A549 (cell line): Measurements from ENCODE around the gene EMP3. TPM values are rescaled to one million over a fixed set of nuclear protein-coding genes. Genes with fewer than 3 reads are reported as not detected.

Experiments
- ATAC-seq, 2 experiments: fragments of 200-7000 bp in 1 of 2; fragments of >200 bp in 1 of 2; cut with Nextera tagmentation in 1 of 2; cut with Tn5 transposase in 1 of 2; 3 replicates each; pipeline versions ENCODE4 v1.8.0 to v1.9.1; 2018 to 2020; ENCODE audit warnings: mild to moderate bottlenecking in 1 of 2, moderate library complexity in 1 of 2
- CTCF ChIA-PET: fragments of 300-600 bp; sonication (Branson Sonifier 250); formaldehyde crosslinking; extraction: SDS; loops from one replicate; lab custom pipeline; 2021; ENCODE audit warnings: antibody characterized with exemption, inconsistent platforms; lab: Yijun Ruan, JAX
- POLR2A ChIA-PET: fragments of 350-600 bp; formaldehyde crosslinking; extraction: SDS; loops from one replicate; lab custom pipeline; 2021; ENCODE audit warnings: antibody characterized with exemption, inconsistent platforms; lab: Yijun Ruan, JAX
- DNase-seq, 2 experiments: peaks; one replicate each; pipeline versions ENCODE4 v3.0.0 to v3.0.0-alpha.2; 2011 to 2016; ENCODE audit warnings: low read depth in 1 of 2, low spot score in 1 of 2
- FAIRE-seq: peaks from 2 replicates; lab custom pipeline; 2011; peaks lifted over from hg19 to GRCh38; lab: Jason Lieb, UNC
- H3K27ac ChIP-seq, 2 experiments: fragments of >200 bp; sonication (Bioruptor Twin); formaldehyde crosslinking; 3 replicates each; pipeline ENCODE4 v1.5.1; 2016 to 2017
- H3K4me1 ChIP-seq: fragments of >200 bp; sonication (Bioruptor Twin); formaldehyde crosslinking; 3 replicates; pipeline ENCODE4 v1.6.1; 2016
- H3K4me2 ChIP-seq: fragments of >200 bp; sonication (Bioruptor Twin); formaldehyde crosslinking; 3 replicates; pipeline ENCODE4 v1.6.1; 2016
- H3K4me3 ChIP-seq: fragments of >200 bp; sonication (Bioruptor Twin); formaldehyde crosslinking; 3 replicates; pipeline ENCODE4 v1.5.1; 2016
- H3K9me3 ChIP-seq: fragments of >200 bp; sonication (Bioruptor Twin); formaldehyde crosslinking; 3 replicates; pipeline ENCODE4 v1.6.1; 2016
- BHLHE40 ChIP-seq: IDR thresholded peaks from 2 replicates; pipeline ENCODE4 v1.6.1; 2012; ENCODE audit warnings: low read depth, low read length, inconsistent platforms
- CEBPB ChIP-seq, 2 experiments: fragments of >200 bp in 1 of 2; sonication (Bioruptor Twin) in 1 of 2; formaldehyde crosslinking in 1 of 2; IDR thresholded peaks; 2 replicates each; pipeline ENCODE4 v1.6.1; 2012 to 2016
- CTCF ChIP-seq: fragments of >200 bp; sonication (Bioruptor Twin); formaldehyde crosslinking; IDR thresholded peaks from 3 replicates; pipeline ENCODE4 v1.5.1; 2016
- EP300 ChIP-seq, 2 experiments: fragments of >200 bp; sonication (Bioruptor Twin); formaldehyde crosslinking; IDR thresholded peaks; 2 replicates in 1 of 2; 3 replicates in 1 of 2; pipeline ENCODE4 v1.6.1; 2016 to 2017
- HMGXB4 ChIP-seq: fragments of 250-450 bp; sonication (Bioruptor Pico); IDR thresholded peaks from 2 replicates; pipeline ENCODE4 v1.5.0; 2021; ENCODE audit warnings: mild to moderate bottlenecking, moderate library complexity, borderline replicate concordance
- HOXB13 ChIP-seq: fragments of 250-450 bp; sonication (Bioruptor Pico); IDR thresholded peaks from 2 replicates; pipeline ENCODE4 v1.5.0; 2020; ENCODE audit warnings: low read depth, mild to moderate bottlenecking, moderate library complexity
- JUNB ChIP-seq: fragments of >200 bp; sonication (Bioruptor Twin); formaldehyde crosslinking; IDR thresholded peaks from 2 replicates; pipeline ENCODE4 v1.6.1; 2016
- KDM5A ChIP-seq: fragments of 200-600 bp; sonication (generic); IDR thresholded peaks from 2 replicates; pipeline ENCODE4 v1.6.1; 2016; ENCODE audit warnings: antibody characterized with exemption, mild to moderate bottlenecking
- MYC ChIP-seq: IDR thresholded peaks from 2 replicates; pipeline ENCODE4 v1.6.1; 2012; ENCODE audit warnings: mild to moderate bottlenecking, inconsistent platforms, low read length, improper control_type of control experiment, borderline replicate concordance
- NFE2L2 ChIP-seq: fragments of 150-350 bp; conservative IDR thresholded peaks from 2 replicates; pipeline ENCODE4 v1.6.1; 2014; ENCODE audit warnings: low read length
- NPAS2 ChIP-seq: fragments of 250-450 bp; sonication (Bioruptor Pico); IDR thresholded peaks from 2 replicates; pipeline ENCODE4 v1.8.0; 2022; ENCODE audit warnings: mild to moderate bottlenecking, moderate library complexity, borderline replicate concordance
- NR3C1 ChIP-seq: fragments of >200 bp; sonication (Bioruptor Twin); formaldehyde crosslinking; IDR thresholded peaks from 3 replicates; pipeline ENCODE4 v1.6.1; 2017
- PHF8 ChIP-seq: fragments of 200-600 bp; sonication (generic); IDR thresholded peaks from 2 replicates; pipeline ENCODE4 v1.6.1; 2016; ENCODE audit warnings: low read depth, mild to moderate bottlenecking, antibody characterized with exemption, moderate library complexity, borderline replicate concordance
- POLR2AphosphoS2 ChIP-seq: conservative IDR thresholded peaks from 2 replicates; pipeline ENCODE4 v1.6.1; 2012; ENCODE audit warnings: low read length, improper control_type of control experiment, inconsistent platforms
- SREBF2 ChIP-seq: fragments of 450-650 bp; IDR thresholded peaks from 2 replicates; pipeline ENCODE4 v1.6.1; 2014; ENCODE audit warnings: mild to moderate bottlenecking, moderate library complexity
- TP53 ChIP-seq: fragments of 250-450 bp; sonication (Bioruptor Pico); IDR thresholded peaks from 2 replicates; pipeline ENCODE4 v1.5.0; 2021; ENCODE audit warnings: mild to moderate bottlenecking, moderate library complexity
- WGBS: methylation state at CpG from one replicate; pipeline ENCODE4 v1.1.6; 2017; ENCODE audit errors: missing lambda C conversion rate; 5-methylcytosine and 5-hydroxymethylcytosine counted together
- polyA plus RNA-seq, 4 experiments: library from polyadenylated mRNA; depleted of rRNA in 3 of 4; stranded (reverse); fragments of >200 nt; fragmentation: RNase III in 1 of 4; extraction: RNeasy Plus Mini Kit Qiagen cat#74134 plus additional on column Dnase treatment in 1 of 4; gene quantifications; 2 replicates in 3 of 4; 3 replicates in 1 of 4; pipeline ENCODE4 v1.2.3, GENCODE V29; 2011 to 2017
- TF ChIP-seq, protein P1 (sequence below): fragments of >200 bp; sonication (Bioruptor Twin); formaldehyde crosslinking; IDR thresholded peaks from 3 replicates; pipeline ENCODE4 v1.6.1; 2016
- TF ChIP-seq, protein P2 (sequence below): IDR thresholded peaks from 2 replicates; pipeline ENCODE4 v1.6.1; 2012
- TF ChIP-seq, protein P3 (sequence below): fragments of 150-350 bp; IDR thresholded peaks from 2 replicates; pipeline ENCODE4 v1.6.1; 2014; ENCODE audit warnings: low read depth, mild to moderate bottlenecking, low read length
- TF ChIP-seq, protein P4 (sequence below): fragments of >200 bp; sonication (Bioruptor Twin); formaldehyde crosslinking; IDR thresholded peaks from 2 replicates; pipeline ENCODE4 v1.6.1; 2016
- TF ChIP-seq, protein P5 (sequence below): fragments of 450-650 bp; IDR thresholded peaks from 2 replicates; pipeline ENCODE4 v1.6.1; 2014; ENCODE audit warnings: antibody characterized with exemption
- TF ChIP-seq, protein P6 (sequence below): IDR thresholded peaks from 2 replicates; pipeline ENCODE4 v1.6.1; 2012; ENCODE audit warnings: low read depth, borderline replicate concordance

The EMP3 gene
- polyA plus RNA-seq, 2 of the 4 experiments (the other 2 are of a cell fraction), result 147 to 580 TPM

- TF ChIP-seq, protein P1, sequence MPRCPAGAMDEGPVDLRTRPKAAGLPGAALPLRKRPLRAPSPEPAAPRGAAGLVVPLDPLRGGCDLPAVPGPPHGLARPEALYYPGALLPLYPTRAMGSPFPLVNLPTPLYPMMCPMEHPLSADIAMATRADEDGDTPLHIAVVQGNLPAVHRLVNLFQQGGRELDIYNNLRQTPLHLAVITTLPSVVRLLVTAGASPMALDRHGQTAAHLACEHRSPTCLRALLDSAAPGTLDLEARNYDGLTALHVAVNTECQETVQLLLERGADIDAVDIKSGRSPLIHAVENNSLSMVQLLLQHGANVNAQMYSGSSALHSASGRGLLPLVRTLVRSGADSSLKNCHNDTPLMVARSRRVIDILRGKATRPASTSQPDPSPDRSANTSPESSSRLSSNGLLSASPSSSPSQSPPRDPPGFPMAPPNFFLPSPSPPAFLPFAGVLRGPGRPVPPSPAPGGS, result no peak
- TF ChIP-seq CTCF (no peak), CEBPB (IDR thresholded peaks at IDR 0.05) (no peak), PHF8 (0 out of 2 replicates have a peak, but pooled peaks have one; percentile 1)
These were observed at the start of gene EMP3 (continued) for GRCh38 chr19:48325265-48325910.

GRCh38 chr19:48279747-48280146, 45.6 kb upstream of the EMP3 start:
- 90% methylated on average over 7 of the region's 9 CpGs for WGBS
- no peak for TF ChIP-seq POLR2AphosphoS2
- TF ChIP-seq TP53 (CRISPR knock-in tag), result no peak
- TF ChIP-seq, protein P2, sequence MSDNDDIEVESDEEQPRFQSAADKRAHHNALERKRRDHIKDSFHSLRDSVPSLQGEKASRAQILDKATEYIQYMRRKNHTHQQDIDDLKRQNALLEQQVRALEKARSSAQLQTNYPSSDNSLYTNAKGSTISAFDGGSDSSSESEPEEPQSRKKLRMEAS, result no peak
- TF ChIP-seq MYC, result no peak
- TF ChIP-seq HMGXB4, result no peak
- TF ChIP-seq NR3C1, result no peak
- no peak for TF ChIP-seq BHLHE40
- no peak for TF ChIP-seq SREBF2
- TF ChIP-seq NPAS2 (CRISPR knock-in tag), result no peak
- no peak for TF ChIP-seq KDM5A
- no peak for TF ChIP-seq NFE2L2
- no peak for TF ChIP-seq JUNB
- TF ChIP-seq, protein P3, sequence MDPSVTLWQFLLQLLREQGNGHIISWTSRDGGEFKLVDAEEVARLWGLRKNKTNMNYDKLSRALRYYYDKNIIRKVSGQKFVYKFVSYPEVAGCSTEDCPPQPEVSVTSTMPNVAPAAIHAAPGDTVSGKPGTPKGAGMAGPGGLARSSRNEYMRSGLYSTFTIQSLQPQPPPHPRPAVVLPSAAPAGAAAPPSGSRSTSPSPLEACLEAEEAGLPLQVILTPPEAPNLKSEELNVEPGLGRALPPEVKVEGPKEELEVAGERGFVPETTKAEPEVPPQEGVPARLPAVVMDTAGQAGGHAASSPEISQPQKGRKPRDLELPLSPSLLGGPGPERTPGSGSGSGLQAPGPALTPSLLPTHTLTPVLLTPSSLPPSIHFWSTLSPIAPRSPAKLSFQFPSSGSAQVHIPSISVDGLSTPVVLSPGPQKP, result no peak
- TF ChIP-seq, protein P4, sequence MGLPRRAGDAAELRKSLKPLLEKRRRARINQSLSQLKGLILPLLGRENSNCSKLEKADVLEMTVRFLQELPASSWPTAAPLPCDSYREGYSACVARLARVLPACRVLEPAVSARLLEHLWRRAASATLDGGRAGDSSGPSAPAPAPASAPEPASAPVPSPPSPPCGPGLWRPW, result no peak
- no peak for TF ChIP-seq EP300 (IDR thresholded peaks at IDR 0.05)
- no peak for TF ChIP-seq HOXB13
- TF ChIP-seq, protein P5, sequence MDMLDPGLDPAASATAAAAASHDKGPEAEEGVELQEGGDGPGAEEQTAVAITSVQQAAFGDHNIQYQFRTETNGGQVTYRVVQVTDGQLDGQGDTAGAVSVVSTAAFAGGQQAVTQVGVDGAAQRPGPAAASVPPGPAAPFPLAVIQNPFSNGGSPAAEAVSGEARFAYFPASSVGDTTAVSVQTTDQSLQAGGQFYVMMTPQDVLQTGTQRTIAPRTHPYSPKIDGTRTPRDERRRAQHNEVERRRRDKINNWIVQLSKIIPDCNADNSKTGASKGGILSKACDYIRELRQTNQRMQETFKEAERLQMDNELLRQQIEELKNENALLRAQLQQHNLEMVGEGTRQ, result no peak
- TF ChIP-seq, protein P6, sequence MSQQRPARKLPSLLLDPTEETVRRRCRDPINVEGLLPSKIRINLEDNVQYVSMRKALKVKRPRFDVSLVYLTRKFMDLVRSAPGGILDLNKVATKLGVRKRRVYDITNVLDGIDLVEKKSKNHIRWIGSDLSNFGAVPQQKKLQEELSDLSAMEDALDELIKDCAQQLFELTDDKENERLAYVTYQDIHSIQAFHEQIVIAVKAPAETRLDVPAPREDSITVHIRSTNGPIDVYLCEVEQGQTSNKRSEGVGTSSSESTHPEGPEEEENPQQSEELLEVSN, result no peak
- FAIRE-seq, result no peak
- CTCF ChIA-PET, result interaction anchor here (1.2 to 22.4 kb wide), 4 partner anchors 8 to 54 kb away, joined by 5 to 499 read pairs (median 24); no protein-coding TSS in a partner anchor
- Histone ChIP-seq H3K9me3 (peaks cover 22% of the 10 kb centered on the region), H3K4me3 (no peak overlapping the region), H3K4me2 (no peak overlapping the region), H3K4me1 (no peaks in the 10 kb centered on the region), H3K27ac (no peak overlapping the region)
- DNase-seq, result no peak
- POLR2A ChIA-PET, result no interaction called here
- ATAC-seq, result no peak; a peak in 1 of 6 replicates
